Activated T-cell treated with anti-CD3 and anti-CD28 coated beads for 24 hours (primary cell): ENCODE data around the gene MFSD2B.
"Not testable (repeated sequence)": the region's sequence is repeated elsewhere in the genome, so short reads cannot be mapped to it uniquely, and the experiment has no call there.

Experiments
- DNase-seq: peaks from one replicate; pipeline ENCODE4 v3.0.0-alpha.2; 2020; ENCODE audit warnings: low read depth

Gene MFSD2B

GRCh38 chr2:24009680-24010476 is at the start of gene MFSD2B:
TSS of gene MFSD2B (plus strand) at chr2:24010085. CDS start at chr2:24010097, 12 bp downstream.
- DNase-seq, result no peak

GRCh38 chr2:23967846-23968245 is 42.0 kb upstream of the MFSD2B start:
- no peak for DNase-seq

GRCh38 chr2:23976883-23977282 is 33.0 kb upstream of the MFSD2B start:
- DNase-seq, result no peak

- no peak for DNase-seq
These were observed 21.5 kb upstream of the MFSD2B start for GRCh38 chr2:23988371-23988770.

GRCh38 chr2:23992931-23993330 is 17.0 kb upstream of the MFSD2B start:
- no peak for DNase-seq

- DNase-seq, result no peak
These were observed 16.1 kb upstream of the MFSD2B start for GRCh38 chr2:23993736-23994269.

- no peak for DNase-seq
These were observed 15.3 kb upstream of the MFSD2B start for GRCh38 chr2:23994567-23994966.

GRCh38 chr2:24007693-24008092 is 2.2 kb upstream of the MFSD2B start:
- DNase-seq, result no peak

GRCh38 chr2:24008672-24009366 is 1.1 kb upstream of the MFSD2B start:
- DNase-seq, result no peak

- no peak for DNase-seq
These were observed 562 bp upstream of the MFSD2B start for GRCh38 chr2:24009367-24009679.

GRCh38 chr2:24010477-24011249 is 778 bp downstream of the MFSD2B start:
- DNase-seq, result no peak

GRCh38 chr2:24011250-24012104 is 1.6 kb downstream of the MFSD2B start:
- no peak for DNase-seq

- DNase-seq, result no peak
These were observed 2.8 kb downstream of the MFSD2B start for GRCh38 chr2:24012521-24013188.

- not testable (repeated sequence) for DNase-seq
These were observed 5.0 kb downstream of the MFSD2B start for GRCh38 chr2:24014902-24015301.

- no peak for DNase-seq
These were observed 5.9 kb downstream of the MFSD2B start for GRCh38 chr2:24015562-24016375.

- DNase-seq, result no peak
These were observed 6.5 kb downstream of the MFSD2B start for GRCh38 chr2:24016376-24016761.

GRCh38 chr2:24016853-24017703 is 7.2 kb downstream of the MFSD2B start:
- no peak for DNase-seq

- DNase-seq, result no peak
These were observed 7.8 kb downstream of the MFSD2B start for GRCh38 chr2:24017711-24018110.

- no peak for DNase-seq
These were observed 8.4 kb downstream of the MFSD2B start for GRCh38 chr2:24018241-24018640.
